HepG2 (cell line): ENCODE data around the gene LIME1. TPM values are rescaled to one million over a fixed set of nuclear protein-coding genes. Genes with fewer than 3 reads are reported as not detected.

Experiments
- ATF2 ChIP-seq: sonication (generic); formaldehyde crosslinking; IDR thresholded peaks from 2 replicates; pipeline ENCODE4 v1.4.0; 2020; ENCODE audit warnings: missing genetic modification reagents
- CREB3 ChIP-seq: sonication (generic); formaldehyde crosslinking; IDR thresholded peaks from 2 replicates; pipeline ENCODE4 v1.5.0; 2020; ENCODE audit warnings: missing genetic modification reagents
- FOXC1 ChIP-seq: sonication (generic); formaldehyde crosslinking; IDR thresholded peaks from 2 replicates; pipeline ENCODE4 v1.8.0; 2022; ENCODE audit warnings: mild to moderate bottlenecking, missing genetic modification reagents, borderline replicate concordance
- HNF4A ChIP-seq: sonication (generic); formaldehyde crosslinking; IDR thresholded peaks from 2 replicates; pipeline ENCODE4 v1.4.0; 2020; ENCODE audit warnings: missing genetic modification reagents
- MIXL1 ChIP-seq: IDR thresholded peaks from 2 replicates; pipeline ENCODE4 v1.6.1; 2016
- NONO ChIP-seq, 2 experiments: fragments of 450-650 bp in 1 of 2; sonication (generic) in 1 of 2; formaldehyde crosslinking in 1 of 2; IDR thresholded peaks in 1 of 2; conservative IDR thresholded peaks in 1 of 2; 2 replicates each; pipeline versions ENCODE4 v1.6.1 to v1.8.0; 2017 to 2022; ENCODE audit warnings: mild to moderate bottlenecking in 1 of 2, missing genetic modification reagents in 1 of 2, moderate library complexity in 1 of 2
- NR3C1 ChIP-seq: sonication (generic); formaldehyde crosslinking; IDR thresholded peaks from 2 replicates; pipeline ENCODE4 v1.4.0; 2020; ENCODE audit warnings: missing genetic modification reagents
- POLR2AphosphoS2 ChIP-seq: IDR thresholded peaks from 2 replicates; pipeline ENCODE4 v1.6.1; 2011; ENCODE audit warnings: low read depth, low read length, improper control_type of control experiment
- TRAFD1 ChIP-seq: sonication (generic); formaldehyde crosslinking; IDR thresholded peaks from 2 replicates; pipeline ENCODE4 v1.5.1; 2020; ENCODE audit warnings: missing genetic modification reagents, mild to moderate bottlenecking, borderline replicate concordance
- U2AF1 ChIP-seq: fragments of 200-400 bp; formaldehyde crosslinking; optimal IDR thresholded peaks from 2 replicates; pipeline ENCODE3; 2017; ENCODE audit warnings: mild to moderate bottlenecking, low read depth, low read length
- ZBTB34 ChIP-seq: sonication (generic); formaldehyde crosslinking; IDR thresholded peaks from 2 replicates; pipeline ENCODE4 v1.8.0; 2022; ENCODE audit warnings: mild to moderate bottlenecking, missing genetic modification reagents
- ZFAT ChIP-seq: sonication (generic); formaldehyde crosslinking; conservative IDR thresholded peaks from 2 replicates; pipeline ENCODE4 v1.8.1; 2023; ENCODE audit warnings: missing genetic modification reagents, inconsistent platforms
- ZNF160 ChIP-seq: sonication (generic); formaldehyde crosslinking; IDR thresholded peaks from 2 replicates; pipeline ENCODE4 v1.8.0; 2022; ENCODE audit warnings: mild to moderate bottlenecking, inconsistent platforms, missing genetic modification reagents
- ZNF280D ChIP-seq: sonication (generic); formaldehyde crosslinking; IDR thresholded peaks from 2 replicates; pipeline ENCODE4 v1.5.1; 2020; ENCODE audit warnings: mild to moderate bottlenecking, missing genetic modification reagents
- ZNF562 ChIP-seq: sonication (generic); formaldehyde crosslinking; IDR thresholded peaks from 2 replicates; pipeline ENCODE4 v1.8.0; 2022; ENCODE audit warnings: missing genetic modification reagents, borderline replicate concordance
- ZNF724P ChIP-seq: sonication (generic); formaldehyde crosslinking; IDR thresholded peaks from 2 replicates; pipeline ENCODE4 v1.8.0; 2022; ENCODE audit warnings: missing genetic modification reagents, borderline replicate concordance
- ZNF782 ChIP-seq: sonication (generic); formaldehyde crosslinking; IDR thresholded peaks from 2 replicates; pipeline ENCODE4 v1.4.0; 2020; ENCODE audit warnings: missing genetic modification reagents, mild to moderate bottlenecking, borderline replicate concordance
- polyA plus RNA-seq, 8 experiments: library from polyadenylated mRNA; depleted of rRNA in 3 of 8; stranded (reverse) in 7 of 8; unstranded in 1 of 8; fragments of >200 nt; fragmentation: Illumina TruSeq in 4 of 8; extraction: Trizol in 4 of 8; gene quantifications; 2 replicates each; pipeline versions ENCODE4 v1.2.1 to v1.2.3, GENCODE V29; 2011 to 2016; ENCODE audit warnings: low read depth in 4 of 8, missing spikeins in 1 of 8, mixed read lengths in 1 of 8; ENCODE audit not compliant: insufficient read depth in 1 of 8
- total RNA-seq, 5 experiments: library from RNA; depleted of rRNA; stranded (reverse); fragments of >200 nt; fragmentation: Illumina TruSeq; extraction: Trizol; gene quantifications; 2 replicates each; pipeline ENCODE4 v1.2.3, GENCODE V29; 2016; ENCODE audit warnings: low read depth in 1 of 5

Gene LIME1
- total and polyA plus RNA-seq, 2 of the 13 experiments (the other 11 are each of a cell fraction or from before 2014, with no cell fraction given): 13.0 to 61.5 TPM

- TF ChIP-seq U2AF1 (no peak), ZNF160 (CRISPR knock-in tag) (peak; percentile 85; the same call in 1 of the 2 replicates), ZNF280D (CRISPR knock-in tag) (peak; percentile 78; the same call in 1 of the 2 replicates), HNF4A (peak; percentile 82), NR3C1 (peak; percentile 87; the same call in 1 of the 2 replicates), ZNF782 (CRISPR knock-in tag) (peak; percentile 89; the same call in 1 of the 2 replicates), ATF2 (CRISPR knock-in tag) (peak; percentile 95), TRAFD1 (CRISPR knock-in tag) (peak; percentile 87), ZBTB34 (CRISPR knock-in tag) (peak; percentile 91), FOXC1 (CRISPR knock-in tag) (peak; percentile 87; the same call in 1 of the 2 replicates), NONO (IDR thresholded peaks at IDR 0.05) (no peak), NONO (CRISPR knock-in tag; conservative IDR thresholded peaks at IDR 0.05) (peak; percentile 94), CREB3 (CRISPR knock-in tag) (peak; percentile 90), POLR2AphosphoS2 (no peak), ZNF724P (CRISPR knock-in tag) (peak; percentile 95), ZNF562 (CRISPR knock-in tag) (no peak), MIXL1 (peak; percentile 97), ZFAT (CRISPR knock-in tag) (peak; percentile 79; the same call in 1 of the 2 replicates)
These were observed 4.3 kb downstream of the LIME1 start (continued) for GRCh38 chr20:63740627-63741353.
